Stimulated activated naive B cell treated with anti-CD40 and anti-IgM and Interleukin-4, amounts not matched to agents 10 μg/mL and 1 μg/mL and 100 μg/mL, for 72 hours (primary cell): ENCODE results near the gene TLR3.

Source experiments
- ATAC-seq, 2 donors: fragments of 150-1000 bp; cut with Tn5 transposase; replicated peaks; 2 replicates each; pipeline ENCODE4 v1.10.0; 2021; ENCODE audit warnings: moderate library complexity in 1 of 2
- DNase-seq: peaks from one replicate; pipeline ENCODE4 v3.0.0; 2021
- H3K27ac Mint-ChIP-seq: one replicate; pipeline ENCODE4 v1.8.0; 2022; ENCODE audit warnings: mild to moderate bottlenecking, mixed read lengths
- H3K27me3 Mint-ChIP-seq, 2 donors: one replicate each; pipeline ENCODE4 v1.8.0; 2022; ENCODE audit warnings: mixed read lengths in 2 of 2
- H3K36me3 Mint-ChIP-seq, 2 donors: one replicate each; pipeline ENCODE4 v1.8.0; 2022; ENCODE audit warnings: mixed read lengths in 2 of 2, mild to moderate bottlenecking in 1 of 2
- H3K4me1 Mint-ChIP-seq, 2 donors: one replicate each; pipeline ENCODE4 v1.8.0; 2022; ENCODE audit warnings: mixed read lengths in 2 of 2, mild to moderate bottlenecking in 1 of 2
- H3K4me3 Mint-ChIP-seq, 2 donors: one replicate each; pipeline ENCODE4 v1.8.0; 2022; ENCODE audit warnings: mild to moderate bottlenecking in 2 of 2, mixed read lengths in 2 of 2, moderate library complexity in 1 of 2
- H3K9me3 Mint-ChIP-seq, 2 donors: one replicate each; pipeline ENCODE4 v1.8.0; 2022; ENCODE audit warnings: mixed read lengths in 2 of 2, mild to moderate bottlenecking in 1 of 2

Gene TLR3

DNA sequence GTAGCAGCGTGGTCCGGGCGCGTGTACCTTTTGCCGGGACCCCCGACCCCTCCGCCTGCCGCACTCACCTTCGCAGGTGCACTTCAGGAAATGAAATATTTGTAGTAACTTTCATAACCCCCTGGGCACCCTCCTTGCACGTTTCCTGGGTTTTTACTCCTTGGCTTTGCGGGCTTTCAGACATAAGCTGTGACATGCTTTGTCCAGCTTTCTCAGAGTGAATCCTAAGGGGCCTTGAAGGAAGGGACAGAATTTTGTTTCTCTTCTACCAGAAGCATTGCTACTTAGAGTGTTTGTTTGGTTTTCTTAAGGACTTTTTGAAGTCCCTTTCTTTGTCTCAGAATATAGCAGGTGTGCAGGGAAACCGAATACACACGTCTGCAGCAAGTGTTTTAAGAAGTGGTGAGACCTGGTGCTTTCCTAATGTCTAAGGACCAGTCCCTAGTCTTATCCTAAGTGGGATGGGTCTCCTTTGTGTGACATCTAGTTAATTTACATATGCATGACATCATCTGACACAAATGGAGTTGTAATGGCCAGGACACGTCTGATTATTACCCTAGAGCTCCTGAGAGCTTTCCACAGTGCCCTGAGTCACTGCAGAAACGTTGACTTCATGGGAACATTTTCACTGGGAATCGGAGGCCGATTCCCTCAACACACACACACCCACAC is 36.8 kb downstream of the TLR3 start:
- no peak overlapping the region for H3K27ac Mint-ChIP-seq

DNA sequence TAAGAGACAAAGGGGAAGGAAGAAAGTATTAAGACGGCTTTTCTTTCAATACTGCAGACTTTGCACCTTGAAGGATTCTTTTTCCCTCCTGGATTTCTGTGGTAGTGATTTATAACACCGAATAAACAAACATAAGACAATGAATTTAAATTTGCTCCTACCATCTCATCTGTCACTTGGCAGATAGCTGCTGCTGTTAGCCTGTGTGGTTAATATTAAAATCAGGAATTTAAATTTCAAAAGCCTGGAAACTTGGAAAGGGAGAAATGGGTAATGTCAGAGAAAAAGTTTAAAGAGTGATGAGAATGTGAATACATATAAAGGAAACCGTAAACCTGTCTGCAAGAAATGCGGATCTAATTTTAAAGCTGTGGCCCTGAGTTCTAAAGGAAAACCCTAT is 39.0 kb downstream of the TLR3 start:
- ATAC-seq, result no peak
- Mint-ChIP-seq H3K27ac (no peak overlapping the region), H3K27me3 (peaks cover 36 to 50% of the 10 kb centered on the region in 2 donors)

More for the DNA sequence above, 36.8 kb downstream of the TLR3 start:
- Mint-ChIP-seq H3K4me1 (peaks cover 6 to 12% of the 10 kb centered on the region in 2 donors), H3K27me3 (peaks cover 42 to 70% of the 10 kb centered on the region in 2 donors), H3K9me3 (no peaks in the 10 kb centered on the region), H3K36me3 (peaks cover 0 to 3% of the 10 kb centered on the region in 2 donors), H3K4me3 (peak overlapping the region; percentile 69 to 72)
- ATAC-seq (no peak), DNase-seq (no peak)

DNA sequence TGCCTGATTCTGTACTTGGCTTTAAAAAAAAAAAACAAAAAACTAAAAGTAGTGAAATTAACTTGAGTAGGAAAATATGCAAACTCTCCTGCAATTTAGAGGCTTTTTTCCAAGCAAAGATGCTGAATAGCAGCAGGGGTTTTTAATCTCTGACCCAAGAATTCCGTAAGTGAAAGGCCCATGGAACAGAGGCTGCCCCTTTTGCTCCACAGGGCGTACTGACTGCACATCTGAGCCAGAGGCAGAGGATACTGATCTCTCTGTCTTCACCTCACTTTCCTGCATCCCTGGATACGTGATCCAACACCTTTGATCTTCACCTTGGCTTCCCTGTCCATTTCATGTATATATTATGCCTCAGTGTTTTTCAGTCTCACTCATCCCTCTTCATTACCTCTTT is 39.4 kb downstream of the TLR3 start:
- no peak overlapping the region for H3K4me3 Mint-ChIP-seq
- no peak for DNase-seq
- peaks cover 6 to 12% of the 10 kb centered on the region in 2 donors for H3K4me1 Mint-ChIP-seq
- H3K27me3 Mint-ChIP-seq, result peaks cover 32 to 46% of the 10 kb centered on the region in 2 donors
- no peaks in the 10 kb centered on the region for H3K9me3 Mint-ChIP-seq
- H3K27ac Mint-ChIP-seq, result no peak overlapping the region
- peaks cover 0 to 3% of the 10 kb centered on the region in 2 donors for H3K36me3 Mint-ChIP-seq
- no peak for ATAC-seq

More for the DNA sequence above, 39.0 kb downstream of the TLR3 start:
- H3K4me1 Mint-ChIP-seq, result peaks cover 6 to 12% of the 10 kb centered on the region in 2 donors
- no peak overlapping the region for H3K4me3 Mint-ChIP-seq
- peaks cover 0 to 3% of the 10 kb centered on the region in 2 donors for H3K36me3 Mint-ChIP-seq
- DNase-seq, result no peak
- no peaks in the 10 kb centered on the region for H3K9me3 Mint-ChIP-seq

DNA sequence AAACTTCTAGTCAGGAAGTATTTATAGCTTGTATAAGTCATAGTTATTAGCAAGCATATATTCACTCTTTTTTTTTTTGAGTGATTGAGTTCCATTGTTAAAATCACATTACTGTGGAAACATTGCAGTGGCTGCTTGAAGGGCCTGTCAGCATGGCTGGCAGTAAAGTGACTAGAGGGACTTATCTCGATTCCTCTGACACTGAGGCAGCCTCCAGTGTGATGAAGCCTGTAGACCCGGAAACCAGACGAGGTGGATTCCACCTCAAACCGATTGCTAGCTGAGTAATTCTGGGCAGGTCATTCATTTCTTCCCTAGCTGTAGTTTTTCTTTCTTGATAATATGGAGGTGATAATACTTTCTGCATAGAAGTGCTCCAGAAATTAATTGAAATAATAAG is 40.3 kb downstream of the TLR3 start:
- Mint-ChIP-seq H3K4me1 (peaks cover 6 to 9% of the 10 kb centered on the region in 2 donors), H3K9me3 (no peaks in the 10 kb centered on the region), H3K27me3 (peaks cover 24 to 37% of the 10 kb centered on the region in 2 donors), H3K4me3 (no peak overlapping the region), H3K36me3 (peaks cover 0 to under 1% of the 10 kb centered on the region in 2 donors), H3K27ac (no peak overlapping the region)
- DNase-seq, result no peak
- ATAC-seq, result no peak

DNA sequence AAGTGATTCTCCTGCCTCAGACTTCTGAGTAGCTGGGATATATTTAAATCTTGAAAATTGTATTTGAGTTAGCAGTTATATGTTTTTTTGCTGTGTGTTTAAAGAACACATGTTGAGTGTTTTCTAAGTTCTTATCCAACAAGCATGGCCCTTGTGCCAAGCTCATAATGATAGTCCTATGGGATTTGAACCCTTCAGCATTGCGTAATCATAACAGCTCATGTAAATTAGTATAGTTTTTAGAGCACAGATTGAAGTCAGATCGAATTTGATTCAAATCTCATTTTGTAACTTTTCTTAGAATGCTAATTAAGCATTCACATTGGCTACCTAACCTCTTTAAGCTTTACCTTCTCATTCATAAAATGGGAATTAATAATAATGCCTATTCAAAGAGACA is 47.7 kb downstream of the TLR3 start:
- DNase-seq (no peak), ATAC-seq (no peak)
- no peaks in the 10 kb centered on the region for H3K36me3 Mint-ChIP-seq
- H3K4me3 Mint-ChIP-seq, result no peak overlapping the region
- H3K4me1 Mint-ChIP-seq, result no peaks in the 10 kb centered on the region
- peaks cover 12 to 16% of the 10 kb centered on the region in 2 donors for H3K27me3 Mint-ChIP-seq
- no peaks in the 10 kb centered on the region for H3K9me3 Mint-ChIP-seq
- H3K27ac Mint-ChIP-seq, result no peak overlapping the region

DNA sequence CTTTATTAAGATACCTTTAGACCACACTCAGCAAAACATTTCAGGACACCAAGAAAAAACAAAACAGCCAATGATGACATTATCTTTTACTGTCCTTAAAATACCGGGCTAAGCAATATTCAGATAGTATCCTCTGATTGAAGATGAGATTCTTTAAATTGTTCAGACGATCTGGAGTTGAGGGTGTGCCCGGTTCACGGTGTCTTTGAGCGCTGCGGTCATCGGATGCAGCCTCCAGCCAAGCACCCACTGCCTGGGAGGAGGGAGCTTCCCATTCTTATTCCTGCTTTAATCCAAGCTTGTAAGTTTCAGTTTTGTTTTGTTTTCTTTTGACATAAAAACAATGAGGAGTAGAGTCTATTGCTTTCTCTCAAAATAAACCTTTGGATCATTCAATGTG is 49.6 kb downstream of the TLR3 start:
- Mint-ChIP-seq H3K4me3 (no peak overlapping the region), H3K27me3 (peaks cover 12 to 16% of the 10 kb centered on the region in 2 donors), H3K9me3 (no peaks in the 10 kb centered on the region), H3K4me1 (no peaks in the 10 kb centered on the region), H3K27ac (no peak overlapping the region), H3K36me3 (no peaks in the 10 kb centered on the region)
- no peak for ATAC-seq
- DNase-seq, result no peak

DNA sequence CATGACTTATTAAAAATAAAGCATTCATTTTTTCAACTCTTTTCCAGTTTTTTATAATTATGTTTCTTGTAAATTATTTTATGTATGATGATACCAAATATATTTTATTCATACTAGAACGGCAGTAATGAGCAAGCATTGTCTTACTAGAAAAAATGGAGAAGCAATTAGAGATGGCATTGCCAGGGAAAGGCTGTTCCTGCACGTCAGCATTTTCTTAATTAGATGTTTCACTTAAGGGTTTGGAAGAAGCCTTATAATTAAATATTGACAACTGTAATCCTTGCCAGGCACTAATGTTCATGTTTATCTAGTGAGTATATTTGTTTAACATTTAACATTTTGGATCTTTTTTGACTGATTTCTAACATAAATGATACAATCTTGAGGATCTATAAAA is 52.1 kb downstream of the TLR3 start:
- H3K9me3 Mint-ChIP-seq, result peaks cover 0 to 4% of the 10 kb centered on the region in 2 donors
- no peaks in the 10 kb centered on the region for H3K36me3 Mint-ChIP-seq
- ATAC-seq, result no peak
- no peak overlapping the region for H3K27ac Mint-ChIP-seq
- H3K4me3 Mint-ChIP-seq, result no peak overlapping the region
- no peaks in the 10 kb centered on the region for H3K4me1 Mint-ChIP-seq
- no peak for DNase-seq
- peaks cover 12 to 19% of the 10 kb centered on the region in 2 donors for H3K27me3 Mint-ChIP-seq

DNA sequence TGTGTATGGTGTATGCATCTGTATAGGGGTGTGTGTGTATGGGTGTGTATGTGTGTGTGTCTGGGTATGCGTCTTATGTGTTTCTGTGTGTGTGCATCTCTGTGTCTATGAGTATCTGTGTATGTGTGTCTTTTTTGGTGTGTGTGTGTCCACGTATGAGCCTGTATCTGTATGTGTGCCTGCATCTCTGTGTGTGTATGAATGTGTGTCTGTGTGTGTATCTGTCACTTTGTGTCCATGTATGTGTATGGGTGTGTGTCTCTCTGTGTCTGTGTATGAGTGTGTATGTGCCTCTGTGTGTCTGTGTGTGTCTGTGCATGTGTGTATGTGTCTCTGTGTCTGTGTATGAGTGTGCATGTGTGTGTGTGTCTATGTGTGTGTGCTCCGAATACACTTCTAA is 59.9 kb downstream of the TLR3 start:
- H3K4me3 Mint-ChIP-seq, result no peak overlapping the region

DNA sequence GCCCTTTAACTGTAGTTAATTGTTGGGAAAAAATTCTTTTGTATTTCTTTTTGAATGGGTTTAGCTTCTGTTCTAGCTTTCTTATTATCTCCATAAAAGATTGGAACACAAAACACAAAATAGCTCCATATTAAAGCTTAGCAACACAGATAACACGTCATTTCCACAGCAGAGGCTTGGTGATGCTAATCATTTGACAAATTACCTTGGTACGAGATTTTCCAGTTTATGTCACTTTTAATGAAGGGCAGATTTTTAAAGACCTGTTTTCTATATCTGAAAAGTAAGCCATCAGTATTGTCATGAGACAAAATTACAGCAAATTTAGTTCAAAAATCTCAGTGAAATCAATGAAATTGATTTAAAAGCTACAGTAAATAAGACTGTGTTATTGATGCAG is 63.0 kb downstream of the TLR3 start:
- ATAC-seq (no peak), DNase-seq (no peak)
- Mint-ChIP-seq H3K4me3 (no peak overlapping the region), H3K27ac (no peak overlapping the region), H3K4me1 (peaks cover 10 to 13% of the 10 kb centered on the region in 2 donors), H3K36me3 (no peaks in the 10 kb centered on the region), H3K9me3 (no peaks in the 10 kb centered on the region), H3K27me3 (peaks cover 25 to 46% of the 10 kb centered on the region in 2 donors)

More for the DNA sequence above, 59.9 kb downstream of the TLR3 start:
- DNase-seq (no peak), ATAC-seq (no peak)
- Mint-ChIP-seq H3K27ac (no peak overlapping the region), H3K9me3 (peaks cover 0 to 4% of the 10 kb centered on the region in 2 donors), H3K27me3 (peaks cover 16 to 22% of the 10 kb centered on the region in 2 donors), H3K4me1 (peaks cover 2% of the 10 kb centered on the region in 2 donors), H3K36me3 (no peaks in the 10 kb centered on the region)

DNA sequence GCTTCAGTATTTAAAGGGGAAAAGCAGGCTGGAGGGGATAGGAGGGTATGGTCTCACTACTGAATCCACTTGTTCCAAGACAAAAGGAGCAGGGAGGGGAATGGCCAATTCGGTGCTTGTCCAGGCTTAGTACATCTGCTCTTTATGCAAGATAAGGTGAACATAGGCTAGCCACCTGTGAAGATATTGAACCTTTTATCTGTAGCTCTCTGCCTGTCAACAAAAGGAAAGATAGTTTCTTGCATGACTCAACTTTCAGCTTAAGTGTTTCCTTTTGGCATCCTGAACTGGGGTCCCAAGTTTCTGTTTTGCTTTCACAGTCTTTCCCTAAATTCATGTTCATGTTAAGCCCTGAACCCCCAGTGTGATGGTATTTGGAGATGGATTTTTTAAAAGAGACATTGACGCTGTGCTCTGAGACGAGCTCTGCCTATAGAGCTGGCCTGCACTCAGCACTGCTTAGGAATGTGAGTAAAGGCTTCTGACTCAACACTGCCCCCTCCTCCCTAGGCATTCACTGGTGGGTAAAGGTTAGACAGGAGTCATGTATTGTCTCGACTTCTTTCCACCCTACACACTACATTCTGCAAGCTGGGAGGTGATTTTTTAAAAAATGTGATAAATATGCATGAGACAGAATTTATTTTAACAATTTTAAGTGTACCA is 63.8 kb downstream of the TLR3 start:
- H3K4me3 Mint-ChIP-seq, result no peak overlapping the region
- H3K9me3 Mint-ChIP-seq, result no peaks in the 10 kb centered on the region
- DNase-seq (no peak), ATAC-seq (no peak)
- H3K27ac Mint-ChIP-seq, result no peak overlapping the region
- peaks cover 25 to 49% of the 10 kb centered on the region in 2 donors for H3K27me3 Mint-ChIP-seq
- peaks cover 10 to 13% of the 10 kb centered on the region in 2 donors for H3K4me1 Mint-ChIP-seq
- H3K36me3 Mint-ChIP-seq, result no peaks in the 10 kb centered on the region

DNA sequence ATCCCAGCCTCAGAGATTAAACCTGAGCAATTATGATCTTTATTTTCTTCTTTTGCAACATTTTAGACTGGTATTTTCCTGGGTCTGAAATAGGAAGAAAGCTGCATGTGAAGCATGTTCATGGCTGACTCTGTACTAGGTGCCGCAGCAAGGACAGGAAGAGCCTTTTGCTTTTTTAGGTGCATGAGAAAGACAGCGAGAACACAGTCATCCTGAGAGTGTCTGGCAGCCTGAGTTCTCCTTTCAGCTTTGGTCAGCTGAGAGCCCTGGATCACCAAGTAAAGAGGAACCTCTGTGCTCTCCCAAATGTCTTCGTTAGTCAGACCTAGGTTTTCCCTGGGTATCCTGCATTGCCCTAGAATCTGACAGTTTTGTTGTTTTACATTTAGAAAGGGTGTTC is 65.3 kb downstream of the TLR3 start:
- Mint-ChIP-seq H3K4me1 (peaks cover 10 to 13% of the 10 kb centered on the region in 2 donors), H3K27me3 (peaks cover 21 to 40% of the 10 kb centered on the region in 2 donors), H3K27ac (peak overlapping the region; percentile 92), H3K9me3 (no peaks in the 10 kb centered on the region), H3K4me3 (peak overlapping the region in 1 of 2 donors; percentile 43), H3K36me3 (no peaks in the 10 kb centered on the region)
- peak; percentile 98 to 99 for ATAC-seq
- peak; percentile 59 for DNase-seq

DNA sequence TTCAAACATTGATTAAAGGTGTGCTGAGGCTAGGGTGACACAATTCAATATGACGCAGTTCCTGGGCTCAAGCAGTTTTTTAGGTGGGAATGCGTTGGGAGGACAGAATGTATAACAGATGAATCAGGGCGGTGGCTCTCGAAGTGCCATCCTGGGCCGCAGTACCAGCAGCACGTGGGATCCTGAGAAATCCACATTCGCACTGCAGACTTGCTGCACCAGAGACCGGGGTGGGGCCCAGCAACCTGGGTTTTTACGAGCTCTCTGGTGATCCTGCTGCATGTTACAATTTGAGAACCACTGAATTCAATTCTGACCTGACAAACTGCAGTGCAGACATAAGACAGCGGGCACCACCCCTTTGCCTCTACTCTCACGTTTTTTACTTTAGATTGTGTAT is 65.9 kb downstream of the TLR3 start:
- Mint-ChIP-seq H3K36me3 (no peaks in the 10 kb centered on the region), H3K4me3 (no peak overlapping the region), H3K9me3 (no peaks in the 10 kb centered on the region), H3K27me3 (peaks cover 21 to 40% of the 10 kb centered on the region in 2 donors), H3K27ac (no peak overlapping the region), H3K4me1 (peaks cover 10 to 13% of the 10 kb centered on the region in 2 donors)
- ATAC-seq, result no peak
- no peak for DNase-seq

DNA sequence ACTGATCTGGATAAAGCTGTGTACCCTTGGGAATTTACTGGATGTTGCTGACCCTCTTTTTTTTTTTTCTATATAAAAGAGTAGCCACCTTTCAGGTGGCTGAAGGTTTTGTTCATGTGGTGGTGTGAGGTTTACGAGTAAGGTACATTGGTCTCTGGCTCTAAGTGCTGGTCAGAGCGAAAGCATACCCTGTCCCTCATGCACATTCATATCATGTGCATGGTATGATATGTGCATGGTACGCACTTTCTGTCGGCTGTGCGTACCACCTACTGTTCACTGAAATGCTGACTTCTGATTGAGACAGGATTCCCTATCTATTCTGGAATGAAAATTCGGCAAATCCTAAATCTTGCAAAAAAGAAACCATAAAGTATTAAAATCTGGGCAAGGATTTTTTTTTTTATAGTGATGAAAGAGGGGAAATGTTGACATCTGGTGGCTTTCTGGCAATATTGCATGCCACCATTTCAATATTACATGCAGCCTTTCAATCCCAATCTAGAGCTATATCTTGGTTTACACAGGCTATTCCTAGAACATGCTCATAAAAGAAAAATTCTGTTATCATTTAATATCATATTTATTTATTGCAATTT is 68.3 kb downstream of the TLR3 start:
- Mint-ChIP-seq H3K27me3 (peaks cover 31 to 43% of the 10 kb centered on the region in 2 donors), H3K27ac (no peak overlapping the region), H3K4me1 (peaks cover 10 to 13% of the 10 kb centered on the region in 2 donors), H3K4me3 (no peak overlapping the region), H3K36me3 (no peaks in the 10 kb centered on the region), H3K9me3 (no peaks in the 10 kb centered on the region)
- ATAC-seq (no peak), DNase-seq (no peak)
